ENCODE data around the gene ACSS3.

Gene ACSS3

GRCh38 chr12:81253360-81253759 is 175.5 kb downstream of the ACSS3 start:
- no peak overlapping the region for H3K27ac ChIP-seq (ENCODE audit: low read depth, low read length)
- no peaks in the 10 kb centered on the region for H3K36me3 ChIP-seq (ENCODE audit: control insufficient read depth, insufficient read depth, low read length)
- H3K56ac ChIP-seq (ENCODE audit: low read length) = no peak overlapping the region
- peak overlapping the region; percentile 12 for H2BK120ac ChIP-seq (ENCODE audit: low read depth, low read length)
- H3K79me1 ChIP-seq (ENCODE audit: low read length) = no peaks in the 10 kb centered on the region
- no peaks in the 10 kb centered on the region for H3K27me3 ChIP-seq (ENCODE audit: insufficient read depth, low read length, poor library complexity)
- H3K4me3 ChIP-seq (ENCODE audit: low read length) = no peak overlapping the region
- no peak overlapping the region for H3K4me2 ChIP-seq (ENCODE audit: low read length)
- peak overlapping the region; percentile 36 for H3K4ac ChIP-seq (ENCODE audit: low read depth, low read length)
- no peak overlapping the region for H3K18ac ChIP-seq (ENCODE audit: low read length)
- no peak overlapping the region for H4K8ac ChIP-seq (ENCODE audit: low read depth, low read length)
- no peak overlapping the region for H3K23ac ChIP-seq (ENCODE audit: low read length)
- no peak for DNase-seq
- H3K4me1 ChIP-seq (ENCODE audit: control insufficient read depth, low read depth, low read length) = no peaks in the 10 kb centered on the region
- H4K5ac ChIP-seq (ENCODE audit: low read length) = no peak overlapping the region
- no peak overlapping the region for H3K9ac ChIP-seq (ENCODE audit: low read length)
- H3K79me2 ChIP-seq (ENCODE audit: control insufficient read depth, insufficient read depth, low read length) = no peaks in the 10 kb centered on the region
- WGBS (ENCODE audit: extremely low coverage, insufficient coverage, low lambda C conversion rate) = no CpG with 5 or more reads among the region's 3 CpGs
- no peak overlapping the region for H2BK5ac ChIP-seq (ENCODE audit: low read length)
- no peak overlapping the region for H2AK5ac ChIP-seq (ENCODE audit: low read length)
- H2BK15ac ChIP-seq (replicated peaks; ENCODE audit: low read depth) = no peak overlapping the region

GRCh38 chr12:81255456-81255855 is 177.6 kb downstream of the ACSS3 start:
- no peak overlapping the region for H2BK15ac ChIP-seq (replicated peaks; ENCODE audit: low read depth)
- no peak overlapping the region for H3K18ac ChIP-seq (ENCODE audit: low read length)
- H3K27ac ChIP-seq (ENCODE audit: low read depth, low read length) = no peak overlapping the region
- no peaks in the 10 kb centered on the region for H3K27me3 ChIP-seq (ENCODE audit: insufficient read depth, low read length, poor library complexity)
- no peaks in the 10 kb centered on the region for H3K79me2 ChIP-seq (ENCODE audit: control insufficient read depth, insufficient read depth, low read length)
- H3K4me3 ChIP-seq (ENCODE audit: low read length) = no peak overlapping the region
- no peak overlapping the region for H2BK120ac ChIP-seq (ENCODE audit: low read depth, low read length)
- H4K8ac ChIP-seq (ENCODE audit: low read depth, low read length) = no peak overlapping the region
- no peaks in the 10 kb centered on the region for H3K36me3 ChIP-seq (ENCODE audit: control insufficient read depth, insufficient read depth, low read length)
- no peak overlapping the region for H3K9ac ChIP-seq (ENCODE audit: low read length)
- no peak overlapping the region for H3K56ac ChIP-seq (ENCODE audit: low read length)
- no peak overlapping the region for H4K5ac ChIP-seq (ENCODE audit: low read length)
- no peaks in the 10 kb centered on the region for H3K79me1 ChIP-seq (ENCODE audit: low read length)
- H3K4me2 ChIP-seq (ENCODE audit: low read length) = no peak overlapping the region
- no peaks in the 10 kb centered on the region for H3K4me1 ChIP-seq (ENCODE audit: control insufficient read depth, low read depth, low read length)
- H2BK5ac ChIP-seq (ENCODE audit: low read length) = no peak overlapping the region
- no peak overlapping the region for H3K23ac ChIP-seq (ENCODE audit: low read length)
- no peak overlapping the region for H2AK5ac ChIP-seq (ENCODE audit: low read length)
- WGBS (ENCODE audit: extremely low coverage, insufficient coverage, low lambda C conversion rate) = no CpG with 5 or more reads among the region's 7 CpGs
- peak overlapping the region; percentile 36 for H3K4ac ChIP-seq (ENCODE audit: low read depth, low read length)
- DNase-seq = no peak

- Histone ChIP-seq H4K5ac (ENCODE audit: low read length) (no peak overlapping the region), H3K4me2 (ENCODE audit: low read length) (no peak overlapping the region), H3K18ac (ENCODE audit: low read length) (no peak overlapping the region), H3K4me3 (ENCODE audit: low read length) (no peak overlapping the region), H4K8ac (ENCODE audit: low read depth, low read length) (no peak overlapping the region), H2BK120ac (ENCODE audit: low read depth, low read length) (no peak overlapping the region), H2BK5ac (ENCODE audit: low read length) (no peak overlapping the region), H3K23ac (ENCODE audit: low read length) (no peak overlapping the region), H3K56ac (ENCODE audit: low read length) (no peak overlapping the region), H3K27me3 (ENCODE audit: insufficient read depth, low read length, poor library complexity) (no peaks in the 10 kb centered on the region), H2BK15ac (replicated peaks; ENCODE audit: low read depth) (no peak overlapping the region), H3K9ac (ENCODE audit: low read length) (no peak overlapping the region), H3K36me3 (ENCODE audit: control insufficient read depth, insufficient read depth, low read length) (no peaks in the 10 kb centered on the region), H3K27ac (ENCODE audit: low read depth, low read length) (no peak overlapping the region), H3K4me1 (ENCODE audit: control insufficient read depth, low read depth, low read length) (no peaks in the 10 kb centered on the region), H3K79me1 (ENCODE audit: low read length) (no peaks in the 10 kb centered on the region), H2AK5ac (ENCODE audit: low read length) (no peak overlapping the region), H3K79me2 (ENCODE audit: control insufficient read depth, insufficient read depth, low read length) (no peaks in the 10 kb centered on the region), H3K4ac (ENCODE audit: low read depth, low read length) (no peak overlapping the region)
- no CpG with 5 or more reads among the region's 2 CpGs for WGBS (ENCODE audit: extremely low coverage, insufficient coverage, low lambda C conversion rate)
- DNase-seq = peak; percentile 59
Measured at GRCh38 chr12:81255947-81256346, 178.1 kb downstream of the ACSS3 start.

GRCh38 chr12:81257947-81258551 is 180.2 kb downstream of the ACSS3 start:
- no peak overlapping the region for H3K4ac ChIP-seq (ENCODE audit: low read depth, low read length)
- peak; percentile 70 for DNase-seq
- H4K5ac ChIP-seq (ENCODE audit: low read length) = no peak overlapping the region
- H2BK120ac ChIP-seq (ENCODE audit: low read depth, low read length) = no peak overlapping the region
- H2AK5ac ChIP-seq (ENCODE audit: low read length) = no peak overlapping the region
- no peak overlapping the region for H4K8ac ChIP-seq (ENCODE audit: low read depth, low read length)
- WGBS (ENCODE audit: extremely low coverage, insufficient coverage, low lambda C conversion rate) = 100% methylated on average over 1 of the region's 4 CpGs
- no peaks in the 10 kb centered on the region for H3K79me1 ChIP-seq (ENCODE audit: low read length)
- no peaks in the 10 kb centered on the region for H3K27me3 ChIP-seq (ENCODE audit: insufficient read depth, low read length, poor library complexity)
- H3K4me3 ChIP-seq (ENCODE audit: low read length) = no peak overlapping the region
- H3K79me2 ChIP-seq (ENCODE audit: control insufficient read depth, insufficient read depth, low read length) = no peaks in the 10 kb centered on the region
- H3K36me3 ChIP-seq (ENCODE audit: control insufficient read depth, insufficient read depth, low read length) = no peaks in the 10 kb centered on the region
- H3K56ac ChIP-seq (ENCODE audit: low read length) = no peak overlapping the region
- no peak overlapping the region for H3K9ac ChIP-seq (ENCODE audit: low read length)
- H2BK15ac ChIP-seq (replicated peaks; ENCODE audit: low read depth) = no peak overlapping the region
- H3K18ac ChIP-seq (ENCODE audit: low read length) = no peak overlapping the region
- no peaks in the 10 kb centered on the region for H3K4me1 ChIP-seq (ENCODE audit: control insufficient read depth, low read depth, low read length)
- H3K23ac ChIP-seq (ENCODE audit: low read length) = no peak overlapping the region
- no peak overlapping the region for H3K4me2 ChIP-seq (ENCODE audit: low read length)
- H3K27ac ChIP-seq (ENCODE audit: low read depth, low read length) = no peak overlapping the region
- no peak overlapping the region for H2BK5ac ChIP-seq (ENCODE audit: low read length)

GRCh38 chr12:81259360-81259759 is 181.5 kb downstream of the ACSS3 start:
- Histone ChIP-seq H3K23ac (ENCODE audit: low read length) (no peak overlapping the region), H3K4me1 (ENCODE audit: control insufficient read depth, low read depth, low read length) (no peaks in the 10 kb centered on the region), H4K5ac (ENCODE audit: low read length) (no peak overlapping the region), H3K18ac (ENCODE audit: low read length) (no peak overlapping the region), H2BK5ac (ENCODE audit: low read length) (no peak overlapping the region), H3K27ac (ENCODE audit: low read depth, low read length) (no peak overlapping the region), H2BK120ac (ENCODE audit: low read depth, low read length) (no peak overlapping the region), H3K4ac (ENCODE audit: low read depth, low read length) (no peak overlapping the region), H3K79me2 (ENCODE audit: control insufficient read depth, insufficient read depth, low read length) (no peaks in the 10 kb centered on the region), H4K8ac (ENCODE audit: low read depth, low read length) (no peak overlapping the region), H2BK15ac (replicated peaks; ENCODE audit: low read depth) (no peak overlapping the region), H3K36me3 (ENCODE audit: control insufficient read depth, insufficient read depth, low read length) (no peaks in the 10 kb centered on the region), H3K27me3 (ENCODE audit: insufficient read depth, low read length, poor library complexity) (no peaks in the 10 kb centered on the region), H3K56ac (ENCODE audit: low read length) (no peak overlapping the region), H2AK5ac (ENCODE audit: low read length) (no peak overlapping the region), H3K4me2 (ENCODE audit: low read length) (no peak overlapping the region), H3K79me1 (ENCODE audit: low read length) (no peaks in the 10 kb centered on the region), H3K9ac (ENCODE audit: low read length) (no peak overlapping the region), H3K4me3 (ENCODE audit: low read length) (no peak overlapping the region)
- no peak for DNase-seq
- WGBS (ENCODE audit: extremely low coverage, insufficient coverage, low lambda C conversion rate) = no CpG with 5 or more reads among the region's 4 CpGs

Data from mesendoderm (in vitro differentiated cells).